Medulla oblongata (tissue), 1 donor: Measurements from ENCODE around the gene COQ8A.

Source experiments
- DNase-seq: peaks from one replicate; pipeline ENCODE4 v3.0.0-alpha.2; 2015; ENCODE audit errors: extremely low spot score

The COQ8A gene

DNA sequence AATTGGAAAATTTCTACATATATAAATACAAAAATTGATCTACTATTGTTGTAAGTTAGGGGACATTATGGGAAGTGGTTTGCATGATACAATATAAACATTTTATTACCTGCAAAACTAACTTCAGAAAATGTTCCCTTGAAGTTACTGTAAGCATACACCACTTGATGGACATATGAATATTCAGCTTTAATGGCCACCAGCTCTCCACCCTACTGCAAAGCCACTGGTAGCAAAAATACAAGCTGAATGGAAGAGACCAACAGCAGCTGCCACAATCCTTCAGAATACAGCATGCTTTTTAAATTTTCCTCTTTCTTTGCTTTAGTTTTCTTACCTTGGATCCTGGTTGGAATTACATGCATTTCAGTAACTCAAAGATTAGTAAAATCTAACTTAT is 69.8 kb downstream of the COQ8A start:
- DNase-seq = no peak

DNA sequence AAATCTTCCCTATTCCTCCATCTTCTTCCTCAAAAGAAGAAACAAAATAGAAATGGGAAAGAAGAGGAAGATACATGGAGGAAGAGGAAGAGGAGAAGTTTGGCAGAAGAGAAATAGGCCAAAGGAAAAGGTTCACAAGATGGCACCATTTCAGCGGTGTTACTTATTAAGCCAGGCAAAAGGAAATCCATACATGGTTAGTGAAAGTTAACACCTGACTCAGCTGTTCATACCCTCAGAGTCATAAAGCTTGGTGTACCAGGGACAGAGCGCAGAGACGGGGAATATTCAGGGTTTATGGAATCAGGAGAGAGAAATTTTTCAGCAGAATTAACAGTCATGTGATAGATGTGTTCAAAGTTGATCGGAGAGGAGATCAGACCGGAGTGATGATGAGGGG is 70.6 kb downstream of the COQ8A start:
- no peak for DNase-seq

DNA sequence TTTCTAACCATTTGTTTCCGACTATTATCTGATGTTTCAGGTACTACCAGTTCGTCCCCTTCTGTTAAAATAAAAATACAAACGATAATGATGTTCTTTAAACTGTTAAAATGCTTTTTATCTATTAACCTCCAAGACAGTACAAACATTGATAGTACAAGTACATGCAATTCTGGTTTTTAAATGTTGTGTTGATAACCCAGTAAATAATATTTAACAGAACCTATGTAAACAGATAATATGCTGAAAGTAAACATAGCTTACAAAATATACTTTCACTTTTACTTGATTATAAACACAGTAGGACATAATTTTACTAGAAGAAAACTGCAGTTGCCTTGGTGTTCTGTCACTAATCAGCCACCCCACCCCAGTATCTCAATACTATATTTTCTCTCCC is 76.9 kb downstream of the COQ8A start:
- no peak for DNase-seq

DNA sequence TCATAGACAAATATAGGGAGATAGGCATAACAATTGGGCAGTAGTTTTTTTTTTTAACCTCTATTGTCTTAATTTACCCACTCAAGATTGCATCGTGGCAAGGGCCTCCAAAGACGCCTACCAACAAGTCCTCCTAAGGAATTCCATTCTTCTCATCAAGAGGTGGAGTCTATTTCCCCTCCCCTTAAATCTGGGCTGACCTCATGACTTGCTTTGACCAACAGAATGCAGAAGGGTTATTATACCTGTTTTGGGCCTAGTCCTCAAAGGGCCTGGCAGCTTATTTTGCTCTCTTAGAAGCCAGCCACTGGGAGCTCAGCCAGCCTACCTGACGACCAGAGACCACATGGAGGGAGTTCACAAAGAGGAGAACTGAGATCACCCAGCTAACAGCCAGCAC is 92.3 kb downstream of the COQ8A start:
- no peak for DNase-seq

DNA sequence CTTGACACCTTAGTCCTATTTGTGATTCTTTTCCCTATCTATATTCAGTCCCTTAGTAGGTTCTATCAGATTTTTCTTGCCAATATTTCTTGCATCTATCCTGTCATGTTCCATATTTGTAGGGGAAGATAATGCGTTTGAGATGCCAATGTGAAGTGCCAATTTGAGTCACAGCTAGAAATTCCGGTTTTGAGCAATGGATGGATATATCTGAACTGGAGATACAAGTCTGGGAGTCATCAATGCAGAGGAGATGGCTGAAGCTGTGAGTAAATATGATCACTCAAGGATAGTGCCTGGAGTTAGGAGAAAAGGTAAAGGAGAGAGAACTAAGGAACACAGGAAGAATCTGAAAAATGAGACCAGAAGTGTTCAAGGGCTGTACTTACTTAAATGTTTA is 93.8 kb downstream of the COQ8A start:
- DNase-seq = no peak

DNA sequence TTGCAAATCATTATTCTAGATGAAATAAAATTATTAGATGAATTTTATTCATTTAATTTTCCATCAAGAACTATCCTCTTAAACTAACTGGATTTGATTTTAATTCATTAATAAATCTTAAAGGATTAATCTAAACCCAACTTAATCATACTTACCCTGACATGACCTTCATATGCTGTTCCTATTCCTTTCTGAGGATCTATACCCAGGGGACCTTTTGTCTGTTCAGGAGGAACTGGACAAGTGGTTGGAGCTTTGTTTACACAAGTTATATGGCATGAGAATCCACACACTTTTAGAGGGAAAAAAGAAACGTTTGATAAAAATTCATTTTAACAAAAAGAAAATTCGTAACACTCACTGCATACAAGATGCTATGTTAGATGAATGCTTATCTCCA is 95.2 kb downstream of the COQ8A start:
- no peak for DNase-seq

DNA sequence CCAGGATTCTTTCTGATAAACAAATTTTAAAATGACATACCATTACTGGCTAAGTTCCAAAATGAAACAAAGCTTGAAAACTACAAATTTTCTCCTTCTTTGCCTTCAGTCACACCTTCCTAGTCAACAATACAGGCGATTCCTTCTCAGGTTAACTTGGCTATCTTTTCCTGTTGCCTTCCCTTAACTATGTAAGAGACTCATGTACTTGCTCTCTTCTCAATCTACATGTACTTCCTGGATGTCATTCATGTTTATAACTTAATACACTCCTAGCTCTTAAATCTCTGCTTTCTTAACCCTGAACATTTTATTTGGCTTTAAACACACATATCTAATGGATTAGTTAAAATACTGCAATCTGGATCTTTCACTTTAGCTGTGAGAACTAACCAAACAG is 97.0 kb downstream of the COQ8A start:
- no peak for DNase-seq
